ENCODE data around the gene AGPAT2. TPM values are rescaled to one million over a fixed set of nuclear protein-coding genes. Genes with fewer than 3 reads are reported as not detected.

Gene AGPAT2
- total and polyA plus RNA-seq, 2 experiments from 2014 or later: 31.8 to 44.7 TPM

- TF ChIP-seq REST (IDR thresholded peaks at IDR 0.05; ENCODE audit: unreplicated experiment) (no peak), ZNF114 (CRISPR knock-in tag; IDR thresholded peaks at IDR 0.05) (no peak), JUNB (IDR thresholded peaks at IDR 0.05; ENCODE audit: unreplicated experiment) (no peak)
Observed at GRCh38 chr9:136707011-136707410, 19.8 kb upstream of the AGPAT2 start (continued).

- no peak overlapping the region for H3K27ac ChIP-seq (ENCODE audit: low read depth)
- no peak overlapping the region for H3K27ac Mint-ChIP-seq
- no peak for TF ChIP-seq NANOG (IDR thresholded peaks at IDR 0.05; ENCODE audit: borderline replicate concordance)
- no peak for TF ChIP-seq STAT1 (IDR thresholded peaks at IDR 0.05; ENCODE audit: unreplicated experiment)
- no peak for TF ChIP-seq ZNF331 (CRISPR knock-in tag; IDR thresholded peaks at IDR 0.05; ENCODE audit: low read depth)
- TF ChIP-seq EZH2phosphoT487 (IDR thresholded peaks at IDR 0.05; ENCODE audit: unreplicated experiment): no peak
- TF ChIP-seq, protein P1, sequence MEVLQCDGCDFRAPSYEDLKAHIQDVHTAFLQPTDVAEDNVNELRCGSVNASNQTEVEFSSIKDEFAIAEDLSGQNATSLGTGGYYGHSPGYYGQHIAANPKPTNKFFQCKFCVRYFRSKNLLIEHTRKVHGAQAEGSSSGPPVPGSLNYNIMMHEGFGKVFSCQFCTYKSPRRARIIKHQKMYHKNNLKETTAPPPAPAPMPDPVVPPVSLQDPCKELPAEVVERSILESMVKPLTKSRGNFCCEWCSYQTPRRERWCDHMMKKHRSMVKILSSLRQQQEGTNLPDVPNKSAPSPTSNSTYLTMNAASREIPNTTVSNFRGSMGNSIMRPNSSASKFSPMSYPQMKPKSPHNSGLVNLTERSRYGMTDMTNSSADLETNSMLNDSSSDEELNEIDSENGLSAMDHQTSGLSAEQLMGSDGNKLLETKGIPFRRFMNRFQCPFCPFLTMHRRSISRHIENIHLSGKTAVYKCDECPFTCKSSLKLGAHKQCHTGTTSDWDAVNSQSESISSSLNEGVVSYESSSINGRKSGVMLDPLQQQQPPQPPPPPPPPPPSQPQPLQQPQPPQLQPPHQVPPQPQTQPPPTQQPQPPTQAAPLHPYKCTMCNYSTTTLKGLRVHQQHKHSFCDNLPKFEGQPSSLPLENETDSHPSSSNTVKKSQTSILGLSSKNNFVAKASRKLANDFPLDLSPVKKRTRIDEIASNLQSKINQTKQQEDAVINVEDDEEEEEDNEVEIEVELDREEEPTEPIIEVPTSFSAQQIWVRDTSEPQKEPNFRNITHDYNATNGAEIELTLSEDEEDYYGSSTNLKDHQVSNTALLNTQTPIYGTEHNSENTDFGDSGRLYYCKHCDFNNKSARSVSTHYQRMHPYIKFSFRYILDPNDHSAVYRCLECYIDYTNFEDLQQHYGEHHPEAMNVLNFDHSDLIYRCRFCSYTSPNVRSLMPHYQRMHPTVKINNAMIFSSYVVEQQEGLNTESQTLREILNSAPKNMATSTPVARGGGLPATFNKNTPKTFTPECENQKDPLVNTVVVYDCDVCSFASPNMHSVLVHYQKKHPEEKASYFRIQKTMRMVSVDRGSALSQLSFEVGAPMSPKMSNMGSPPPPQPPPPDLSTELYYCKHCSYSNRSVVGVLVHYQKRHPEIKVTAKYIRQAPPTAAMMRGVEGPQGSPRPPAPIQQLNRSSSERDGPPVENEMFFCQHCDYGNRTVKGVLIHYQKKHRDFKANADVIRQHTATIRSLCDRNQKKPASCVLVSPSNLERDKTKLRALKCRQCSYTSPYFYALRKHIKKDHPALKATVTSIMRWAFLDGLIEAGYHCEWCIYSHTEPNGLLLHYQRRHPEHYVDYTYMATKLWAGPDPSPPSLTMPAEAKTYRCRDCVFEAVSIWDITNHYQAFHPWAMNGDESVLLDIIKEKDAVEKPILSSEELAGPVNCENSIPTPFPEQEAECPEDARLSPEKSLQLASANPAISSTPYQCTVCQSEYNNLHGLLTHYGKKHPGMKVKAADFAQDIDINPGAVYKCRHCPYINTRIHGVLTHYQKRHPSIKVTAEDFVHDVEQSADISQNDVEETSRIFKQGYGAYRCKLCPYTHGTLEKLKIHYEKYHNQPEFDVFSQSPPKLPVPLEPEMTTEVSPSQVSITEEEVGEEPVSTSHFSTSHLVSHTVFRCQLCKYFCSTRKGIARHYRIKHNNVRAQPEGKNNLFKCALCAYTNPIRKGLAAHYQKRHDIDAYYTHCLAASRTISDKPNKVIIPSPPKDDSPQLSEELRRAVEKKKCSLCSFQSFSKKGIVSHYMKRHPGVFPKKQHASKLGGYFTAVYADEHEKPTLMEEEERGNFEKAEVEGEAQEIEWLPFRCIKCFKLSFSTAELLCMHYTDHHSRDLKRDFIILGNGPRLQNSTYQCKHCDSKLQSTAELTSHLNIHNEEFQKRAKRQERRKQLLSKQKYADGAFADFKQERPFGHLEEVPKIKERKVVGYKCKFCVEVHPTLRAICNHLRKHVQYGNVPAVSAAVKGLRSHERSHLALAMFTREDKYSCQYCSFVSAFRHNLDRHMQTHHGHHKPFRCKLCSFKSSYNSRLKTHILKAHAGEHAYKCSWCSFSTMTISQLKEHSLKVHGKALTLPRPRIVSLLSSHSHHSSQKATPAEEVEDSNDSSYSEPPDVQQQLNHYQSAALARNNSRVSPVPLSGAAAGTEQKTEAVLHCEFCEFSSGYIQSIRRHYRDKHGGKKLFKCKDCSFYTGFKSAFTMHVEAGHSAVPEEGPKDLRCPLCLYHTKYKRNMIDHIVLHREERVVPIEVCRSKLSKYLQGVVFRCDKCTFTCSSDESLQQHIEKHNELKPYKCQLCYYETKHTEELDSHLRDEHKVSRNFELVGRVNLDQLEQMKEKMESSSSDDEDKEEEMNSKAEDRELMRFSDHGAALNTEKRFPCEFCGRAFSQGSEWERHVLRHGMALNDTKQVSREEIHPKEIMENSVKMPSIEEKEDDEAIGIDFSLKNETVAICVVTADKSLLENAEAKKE (CRISPR knock-in tag; IDR thresholded peaks at IDR 0.05): no peak
- TF ChIP-seq CREB1 (CRISPR knock-in tag; IDR thresholded peaks at IDR 0.05; ENCODE audit: low read depth): no peak
- TF ChIP-seq, protein P2, sequence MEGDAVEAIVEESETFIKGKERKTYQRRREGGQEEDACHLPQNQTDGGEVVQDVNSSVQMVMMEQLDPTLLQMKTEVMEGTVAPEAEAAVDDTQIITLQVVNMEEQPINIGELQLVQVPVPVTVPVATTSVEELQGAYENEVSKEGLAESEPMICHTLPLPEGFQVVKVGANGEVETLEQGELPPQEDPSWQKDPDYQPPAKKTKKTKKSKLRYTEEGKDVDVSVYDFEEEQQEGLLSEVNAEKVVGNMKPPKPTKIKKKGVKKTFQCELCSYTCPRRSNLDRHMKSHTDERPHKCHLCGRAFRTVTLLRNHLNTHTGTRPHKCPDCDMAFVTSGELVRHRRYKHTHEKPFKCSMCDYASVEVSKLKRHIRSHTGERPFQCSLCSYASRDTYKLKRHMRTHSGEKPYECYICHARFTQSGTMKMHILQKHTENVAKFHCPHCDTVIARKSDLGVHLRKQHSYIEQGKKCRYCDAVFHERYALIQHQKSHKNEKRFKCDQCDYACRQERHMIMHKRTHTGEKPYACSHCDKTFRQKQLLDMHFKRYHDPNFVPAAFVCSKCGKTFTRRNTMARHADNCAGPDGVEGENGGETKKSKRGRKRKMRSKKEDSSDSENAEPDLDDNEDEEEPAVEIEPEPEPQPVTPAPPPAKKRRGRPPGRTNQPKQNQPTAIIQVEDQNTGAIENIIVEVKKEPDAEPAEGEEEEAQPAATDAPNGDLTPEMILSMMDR (conservative IDR thresholded peaks at IDR 0.05; ENCODE audit: low read depth in 2 of 2): no peak
- TF ChIP-seq, protein P3, sequence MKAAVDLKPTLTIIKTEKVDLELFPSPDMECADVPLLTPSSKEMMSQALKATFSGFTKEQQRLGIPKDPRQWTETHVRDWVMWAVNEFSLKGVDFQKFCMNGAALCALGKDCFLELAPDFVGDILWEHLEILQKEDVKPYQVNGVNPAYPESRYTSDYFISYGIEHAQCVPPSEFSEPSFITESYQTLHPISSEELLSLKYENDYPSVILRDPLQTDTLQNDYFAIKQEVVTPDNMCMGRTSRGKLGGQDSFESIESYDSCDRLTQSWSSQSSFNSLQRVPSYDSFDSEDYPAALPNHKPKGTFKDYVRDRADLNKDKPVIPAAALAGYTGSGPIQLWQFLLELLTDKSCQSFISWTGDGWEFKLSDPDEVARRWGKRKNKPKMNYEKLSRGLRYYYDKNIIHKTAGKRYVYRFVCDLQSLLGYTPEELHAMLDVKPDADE (IDR thresholded peaks at IDR 0.05): no peak
- TF ChIP-seq POLR2AphosphoS5 (IDR thresholded peaks at IDR 0.05; ENCODE audit: low read depth): no peak
- TF ChIP-seq ZNF114 (CRISPR knock-in tag; IDR thresholded peaks at IDR 0.05): no peak
- TF ChIP-seq EZH2 (IDR thresholded peaks at IDR 0.05; ENCODE audit: low read depth, unreplicated experiment): no peak
Observed at GRCh38 chr9:136705564-136705963, 18.3 kb upstream of the AGPAT2 start.

More at GRCh38 chr9:136705564-136705963, 18.3 kb upstream of the AGPAT2 start:
- Mint-ChIP-seq H3K36me3 (ENCODE audit: low read depth) (no peaks in the 10 kb centered on the region), H3K27me3 (ENCODE audit: insufficient read depth, low read depth, poor library complexity) (peaks cover 16% of the 10 kb centered on the region), H3K9me3 (no peaks in the 10 kb centered on the region), H3K4me3 (no peak overlapping the region), H3K4me1 (peaks cover 10% of the 10 kb centered on the region)
- Histone ChIP-seq H3K4me2 (no peak overlapping the region), H3K9me2 (ENCODE audit: insufficient read depth) (no peaks in the 10 kb centered on the region), H3K79me2 (replicated peaks; ENCODE audit: insufficient read depth) (no peaks in the 10 kb centered on the region), H4K20me1 (replicated peaks; ENCODE audit: insufficient read depth) (no peaks in the 10 kb centered on the region), H3F3A (replicated peaks; ENCODE audit: low read depth) (no peaks in the 10 kb centered on the region), H3K36me3 (ENCODE audit: insufficient read depth) (no peaks in the 10 kb centered on the region), H2AFZ (no peak overlapping the region), H3K4me1 (ENCODE audit: insufficient read depth) (no peaks in the 10 kb centered on the region; the same call in 1 of the 2 replicates), H3K27me3 (ENCODE audit: insufficient read depth) (peaks cover 3% of the 10 kb centered on the region; the same call in 1 of the 2 replicates), H3K4me3 (no peak overlapping the region)
- DNase-seq (ENCODE audit: low spot score) (no peak), ATAC-seq (no peak)
